Transverse colon (tissue), 4 donors: ENCODE measurements around the gene CCDC24.

Experiments
- EP300 ChIP-seq: sonication (generic); formaldehyde crosslinking; IDR thresholded peaks from one replicate; pipeline ENCODE4 v1.6.1; 2017; ENCODE audit warnings: antibody characterized with exemption, low read depth
- POLR2AphosphoS5 ChIP-seq, 3 donors: sonication (generic); formaldehyde crosslinking; IDR thresholded peaks; one replicate each; pipeline ENCODE4 v1.6.1; 2016; ENCODE audit warnings: antibody characterized with exemption in 3 of 3
- TF ChIP-seq, protein P1 (sequence below), 5 experiments: fragments of 200-600 bp in 3 of 5; fragments of 450-650 bp in 2 of 5; sonication (generic) in 3 of 5; IDR thresholded peaks; 1 replicate in 2 of 5; 2 replicates in 3 of 5; pipeline ENCODE4 v1.5.1; 2016 to 2017; ENCODE audit warnings: antibody characterized with exemption in 5 of 5, inconsistent platforms in 3 of 5, mild to moderate bottlenecking in 2 of 5, moderate library complexity in 1 of 5

DNA sequence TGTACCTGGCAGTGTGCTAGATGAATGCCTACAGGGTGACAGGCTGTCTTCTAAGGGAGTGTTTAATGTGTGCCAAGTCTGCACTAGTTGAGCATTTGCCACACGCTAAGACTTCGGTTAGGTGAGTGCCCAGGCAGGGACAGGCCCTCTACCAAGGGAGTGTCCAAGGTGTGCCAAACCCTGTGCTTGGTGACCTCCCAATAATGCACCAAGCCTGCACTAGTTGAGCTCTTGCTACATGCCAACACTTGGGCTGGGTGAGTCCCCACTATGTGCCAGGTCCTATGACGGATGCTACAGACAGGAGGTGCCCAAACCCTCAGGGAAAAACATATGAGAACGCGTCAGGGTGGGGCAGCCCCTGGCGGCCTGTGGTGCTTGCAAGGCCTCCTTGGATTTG lies 29.1 kb downstream of the CCDC24 start:
- no peak for TF ChIP-seq EP300
- TF ChIP-seq, protein P1, sequence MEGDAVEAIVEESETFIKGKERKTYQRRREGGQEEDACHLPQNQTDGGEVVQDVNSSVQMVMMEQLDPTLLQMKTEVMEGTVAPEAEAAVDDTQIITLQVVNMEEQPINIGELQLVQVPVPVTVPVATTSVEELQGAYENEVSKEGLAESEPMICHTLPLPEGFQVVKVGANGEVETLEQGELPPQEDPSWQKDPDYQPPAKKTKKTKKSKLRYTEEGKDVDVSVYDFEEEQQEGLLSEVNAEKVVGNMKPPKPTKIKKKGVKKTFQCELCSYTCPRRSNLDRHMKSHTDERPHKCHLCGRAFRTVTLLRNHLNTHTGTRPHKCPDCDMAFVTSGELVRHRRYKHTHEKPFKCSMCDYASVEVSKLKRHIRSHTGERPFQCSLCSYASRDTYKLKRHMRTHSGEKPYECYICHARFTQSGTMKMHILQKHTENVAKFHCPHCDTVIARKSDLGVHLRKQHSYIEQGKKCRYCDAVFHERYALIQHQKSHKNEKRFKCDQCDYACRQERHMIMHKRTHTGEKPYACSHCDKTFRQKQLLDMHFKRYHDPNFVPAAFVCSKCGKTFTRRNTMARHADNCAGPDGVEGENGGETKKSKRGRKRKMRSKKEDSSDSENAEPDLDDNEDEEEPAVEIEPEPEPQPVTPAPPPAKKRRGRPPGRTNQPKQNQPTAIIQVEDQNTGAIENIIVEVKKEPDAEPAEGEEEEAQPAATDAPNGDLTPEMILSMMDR (IDR thresholded peaks at IDR 0.05), result no peak
- no peak for TF ChIP-seq POLR2AphosphoS5 (IDR thresholded peaks at IDR 0.05)
